ENCODE results near the gene CRAMP1. TPM values are rescaled to one million over a fixed set of nuclear protein-coding genes. Genes with fewer than 3 reads are reported as not detected.

Gene CRAMP1, protein sequence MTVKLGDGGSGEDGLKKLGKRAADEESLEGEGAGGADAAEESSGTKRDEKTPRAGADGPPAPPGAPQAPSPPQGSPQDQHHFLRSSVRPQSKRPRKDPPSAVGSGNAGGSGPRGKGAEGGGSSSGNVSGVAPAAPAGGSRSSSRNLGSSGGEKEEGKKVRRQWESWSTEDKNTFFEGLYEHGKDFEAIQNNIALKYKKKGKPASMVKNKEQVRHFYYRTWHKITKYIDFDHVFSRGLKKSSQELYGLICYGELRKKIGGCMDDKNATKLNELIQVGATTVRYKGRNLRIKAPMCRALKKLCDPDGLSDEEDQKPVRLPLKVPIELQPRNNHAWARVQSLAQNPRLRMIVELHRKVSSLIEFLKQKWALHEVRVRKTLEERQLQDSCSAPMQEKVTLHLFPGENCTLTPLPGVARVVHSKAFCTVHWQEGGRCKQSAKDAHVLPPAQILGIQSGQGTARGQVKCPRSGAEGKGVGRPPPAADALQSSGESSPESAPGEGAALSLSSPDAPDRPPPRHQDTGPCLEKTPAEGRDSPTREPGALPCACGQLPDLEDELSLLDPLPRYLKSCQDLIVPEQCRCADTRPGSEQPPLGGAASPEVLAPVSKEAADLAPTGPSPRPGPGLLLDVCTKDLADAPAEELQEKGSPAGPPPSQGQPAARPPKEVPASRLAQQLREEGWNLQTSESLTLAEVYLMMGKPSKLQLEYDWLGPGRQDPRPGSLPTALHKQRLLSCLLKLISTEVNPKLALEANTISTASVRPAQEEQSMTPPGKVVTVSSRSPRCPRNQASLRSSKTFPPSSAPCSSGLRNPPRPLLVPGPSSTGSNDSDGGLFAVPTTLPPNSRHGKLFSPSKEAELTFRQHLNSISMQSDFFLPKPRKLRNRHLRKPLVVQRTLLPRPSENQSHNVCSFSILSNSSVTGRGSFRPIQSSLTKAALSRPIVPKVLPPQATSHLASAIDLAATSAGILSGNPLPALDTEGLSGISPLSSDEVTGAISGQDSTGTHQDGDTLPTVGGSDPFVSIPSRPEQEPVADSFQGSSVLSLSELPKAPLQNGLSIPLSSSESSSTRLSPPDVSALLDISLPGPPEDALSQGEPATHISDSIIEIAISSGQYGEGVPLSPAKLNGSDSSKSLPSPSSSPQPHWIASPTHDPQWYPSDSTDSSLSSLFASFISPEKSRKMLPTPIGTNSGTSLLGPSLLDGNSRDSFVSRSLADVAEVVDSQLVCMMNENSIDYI (N-terminal part only)
- total RNA-seq: 17.2 and 20.8 TPM in 2 replicates

DNA sequence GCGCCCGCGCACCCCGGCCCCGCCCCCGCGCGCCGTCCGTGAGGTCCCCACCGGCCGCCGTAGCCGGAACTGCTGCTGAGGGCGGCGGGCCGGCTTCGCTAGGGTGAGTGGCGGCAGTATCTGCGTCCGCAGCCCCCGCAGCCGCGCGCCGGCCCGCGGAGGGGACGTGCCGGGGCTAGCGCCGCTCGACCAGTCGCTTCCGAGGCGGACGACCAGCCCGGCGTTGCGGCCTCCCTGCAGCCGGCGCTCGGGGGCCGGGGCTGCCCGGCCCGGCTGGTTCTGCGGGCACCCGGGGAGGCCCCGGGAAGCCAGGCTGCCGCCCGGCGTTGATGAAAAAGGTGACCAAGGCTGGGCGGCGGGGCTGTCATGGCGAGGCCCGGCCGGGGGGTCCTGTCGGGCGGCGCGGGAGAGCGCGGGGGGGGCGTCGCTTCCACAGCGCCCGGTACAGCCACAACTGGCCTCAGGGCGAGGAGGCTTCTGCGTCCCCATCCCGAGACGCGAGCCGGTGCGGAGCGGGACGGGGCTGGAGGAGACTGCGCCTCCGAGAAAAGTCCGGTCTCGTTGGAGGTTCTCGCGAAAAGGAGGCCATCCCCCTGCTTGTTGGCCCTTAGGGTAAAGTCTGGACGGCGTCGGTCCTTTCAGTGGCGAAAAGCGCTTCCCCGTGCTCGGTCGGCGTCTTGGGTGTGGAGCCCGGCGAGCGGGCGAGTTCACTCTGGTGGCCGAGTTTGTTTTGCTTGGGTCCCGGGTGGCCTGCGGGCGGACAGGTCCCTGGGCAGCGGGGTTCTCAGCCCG is at the start of gene CRAMP1:
TSS of gene CRAMP1 (plus strand) at position 41 of the 792 bp plus-strand sequence. CDS start 2,280 bp downstream, outside the sequence.

DNA sequence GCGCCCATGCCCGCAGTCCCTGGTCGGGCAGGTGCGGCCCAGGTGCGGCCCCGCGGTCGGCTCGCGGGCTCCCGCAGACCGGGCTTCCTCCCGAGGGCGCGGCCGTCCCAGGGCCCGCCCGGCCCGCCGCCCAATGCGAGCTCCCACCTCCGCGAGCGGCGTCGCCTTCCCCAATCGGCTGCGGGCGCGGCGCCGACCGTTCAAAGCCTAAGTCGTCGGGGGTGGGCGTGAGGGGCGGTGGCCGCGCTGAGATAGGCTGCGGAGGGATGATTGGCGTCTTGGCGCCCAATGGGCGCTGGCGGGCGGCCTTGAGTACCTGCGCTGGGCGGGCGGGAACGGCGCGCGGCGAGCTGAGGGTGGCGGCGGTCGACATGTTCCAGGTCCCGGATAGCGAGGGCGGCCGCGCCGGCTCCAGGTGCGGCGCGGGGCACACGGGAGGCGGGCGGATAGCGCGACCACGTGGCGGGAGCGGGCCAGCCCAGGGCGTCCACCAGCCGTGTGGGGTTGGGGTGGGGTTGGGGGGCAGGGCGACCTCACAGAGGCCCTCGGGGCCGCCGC is 65.9 kb downstream of the CRAMP1 start, which contains the start of gene JPT2:
TSS of gene JPT2 (plus strand) at position 338 of the 558 bp plus-strand sequence. CDS start at position 372, 34 bp downstream.

DNA sequence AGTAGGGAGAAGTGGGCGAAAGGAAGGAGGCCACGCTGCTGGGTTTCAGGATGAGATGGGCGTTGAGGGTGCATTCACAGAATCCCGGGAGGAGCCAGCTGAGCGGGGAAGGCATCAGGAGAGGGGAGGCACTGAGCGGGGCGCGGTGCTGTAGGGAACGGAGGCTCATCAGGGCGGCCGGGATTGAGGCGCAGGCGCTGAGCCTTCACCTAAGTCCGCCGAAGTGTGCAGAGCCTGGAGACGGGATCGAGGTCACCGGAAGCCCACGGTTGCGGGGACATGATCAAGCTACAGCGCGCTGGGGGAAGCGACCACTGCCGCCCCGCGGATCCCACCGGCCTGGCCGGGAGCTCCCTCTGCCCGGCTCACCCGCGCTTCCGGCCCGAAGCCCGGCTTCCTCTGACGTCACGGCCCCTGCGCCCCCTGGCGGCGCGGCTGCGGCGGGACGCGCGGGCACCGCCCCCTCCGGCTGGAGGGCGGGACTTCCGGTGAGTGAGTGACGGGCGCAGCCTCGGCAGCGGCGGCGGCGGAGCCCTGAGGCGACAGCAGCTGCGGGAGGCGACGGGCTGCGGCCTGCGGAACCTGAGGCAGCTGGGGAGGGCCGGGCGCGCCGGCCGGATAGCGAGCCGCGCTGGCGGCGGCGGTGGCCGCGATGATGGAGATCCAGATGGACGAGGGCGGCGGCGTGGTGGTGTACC is 93.7 kb downstream of the CRAMP1 start, which contains the start of gene MAPK8IP3:
TSS of gene MAPK8IP3 (plus strand) at position 508 of the 698 bp plus-strand sequence. CDS start at position 653, 145 bp downstream.

Other genes with a start within 250 kb of the CRAMP1 start
- gene UNKL, start 197.7 kb upstream of the CRAMP1 start, total RNA-seq: 7.0 and 7.5 TPM in 2 replicates
- 12.4 and 15.3 TPM in 2 replicates for gene UQCC4, start 191.6 kb upstream of the CRAMP1 start, total RNA-seq
- not detected in 2 replicates for gene PERCC1, start 181.3 kb upstream of the CRAMP1 start, total RNA-seq
- gene CCDC154, start 167.8 kb upstream of the CRAMP1 start, total RNA-seq: 0.33 and 0.39 TPM in 2 replicates
- gene CLCN7, start 137.3 kb upstream of the CRAMP1 start, total RNA-seq: 47.3 and 78.1 TPM in 2 replicates
- gene PTX4, start 123.4 kb upstream of the CRAMP1 start, total RNA-seq: not detected in 2 replicates
- gene TELO2, start 119.0 kb upstream of the CRAMP1 start, total RNA-seq: 15.3 and 18.9 TPM in 2 replicates
- under 0.01 TPM in 1 of 2 replicates, not detected in the other for gene TMEM204, start 78.7 kb upstream of the CRAMP1 start, total RNA-seq
- 38.5 and 45.2 TPM in 2 replicates for gene IFT140, start 288 bp upstream of the CRAMP1 start, total RNA-seq
- gene JPT2, start 65.9 kb downstream of the CRAMP1 start, total RNA-seq: 56.9 and 98.6 TPM in 2 replicates
- gene MAPK8IP3, start 93.8 kb downstream of the CRAMP1 start, total RNA-seq: 80.5 and 89.4 TPM in 2 replicates
- 36.2 and 52.6 TPM in 2 replicates for gene NME3, start 159.2 kb downstream of the CRAMP1 start, total RNA-seq
- 13.8 and 14.1 TPM in 2 replicates for gene EME2, start 160.4 kb downstream of the CRAMP1 start, total RNA-seq
- 47.1 and 64.6 TPM in 2 replicates for gene MRPS34, start 160.8 kb downstream of the CRAMP1 start, total RNA-seq
- gene SPSB3, start 170.2 kb downstream of the CRAMP1 start, total RNA-seq: 61.6 and 63.6 TPM in 2 replicates
- gene NUBP2, start 170.6 kb downstream of the CRAMP1 start, total RNA-seq: 56.5 and 92.0 TPM in 2 replicates
- not detected in 2 replicates for gene IGFALS, start 181.3 kb downstream of the CRAMP1 start, total RNA-seq
- 5.9 and 24.5 TPM in 2 replicates for gene HAGH, start 214.5 kb downstream of the CRAMP1 start, total RNA-seq
- gene FAHD1, start 214.8 kb downstream of the CRAMP1 start, total RNA-seq: 27.9 and 56.2 TPM in 2 replicates

Measured in placental epithelial cell (primary cell).